UCSD-AML1 (cell line): Measurements from ENCODE around the gene TMEM132A.
"Not testable (repeated sequence)": the region's sequence is repeated elsewhere in the genome, so short reads cannot be mapped to it uniquely, and the experiment has no call there.

Experiments used
- DNase-seq: peaks from one replicate; lab custom pipeline; 2025; ENCODE audit not compliant: unreplicated experiment; lab: John Stamatoyannopoulos, UW

TMEM132A gene

GRCh38 chr11:60905551-60906113 is 18.6 kb upstream of the TMEM132A start:
- DNase-seq, result no peak

- DNase-seq, result peak; percentile 97
Measured at GRCh38 chr11:60906132-60906972, 17.9 kb upstream of the TMEM132A start, which contains the start of gene PRPF19. PRPF19 (minus strand) TSS chr11:60906585; CDS start chr11:60906382, 203 bp downstream.

GRCh38 chr11:60908803-60909202 is 15.5 kb upstream of the TMEM132A start:
- no peak for DNase-seq

GRCh38 chr11:60909680-60910280 is 14.5 kb upstream of the TMEM132A start:
- DNase-seq, result not testable (repeated sequence)

- no peak for DNase-seq
Measured at GRCh38 chr11:60910281-60910687, 14.0 kb upstream of the TMEM132A start.

GRCh38 chr11:60910711-60911380 is 13.4 kb upstream of the TMEM132A start:
- DNase-seq, result peak; percentile 43

GRCh38 chr11:60912223-60912850 is 11.9 kb upstream of the TMEM132A start:
- DNase-seq, result no peak

GRCh38 chr11:60912851-60913528 is 11.3 kb upstream of the TMEM132A start:
- DNase-seq, result no peak

- DNase-seq, result peak; percentile 86
Measured at GRCh38 chr11:60913793-60914632, 10.2 kb upstream of the TMEM132A start, which contains the start of gene TMEM109. TMEM109 (plus strand) TSS chr11:60914158; CDS start chr11:60919694, 5,536 bp downstream.

- peak; percentile 41 for DNase-seq
Measured at GRCh38 chr11:60914633-60915247, 9.5 kb upstream of the TMEM132A start.

- DNase-seq, result peak; percentile 72
Measured at GRCh38 chr11:60915248-60915914, 8.9 kb upstream of the TMEM132A start.

GRCh38 chr11:60916669-60917206 is 7.5 kb upstream of the TMEM132A start:
- no peak for DNase-seq

- DNase-seq, result no peak
Measured at GRCh38 chr11:60917267-60917666, 7.0 kb upstream of the TMEM132A start.

GRCh38 chr11:60918251-60918938 is 5.9 kb upstream of the TMEM132A start:
- DNase-seq, result no peak

GRCh38 chr11:60918939-60919265 is 5.4 kb upstream of the TMEM132A start:
- DNase-seq, result no peak

GRCh38 chr11:60919320-60919719 is 4.9 kb upstream of the TMEM132A start:
- DNase-seq, result no peak

- no peak for DNase-seq
Measured at GRCh38 chr11:60919956-60920355, 4.3 kb upstream of the TMEM132A start.

GRCh38 chr11:60921259-60921658 is 3.0 kb upstream of the TMEM132A start:
- no peak for DNase-seq
